T-helper 17 cell (primary cell): ENCODE results near the gene ANKS3. TPM values are rescaled to one million over a fixed set of nuclear protein-coding genes. Genes with fewer than 3 reads are reported as not detected.
A peak's percentile ranks its signal among the peaks of the same experiment; 100 is the strongest.

Source experiments
- ATAC-seq: fragments of 150-1000 bp; cut with Tn5 transposase; 2 replicates; pipeline ENCODE4 v1.10.0; 2021; ENCODE audit warnings: mild to moderate bottlenecking, moderate library complexity
- DNase-seq, 3 donors: peaks; one replicate each; pipeline versions ENCODE4 v3.0.0 to v3.0.0-alpha.2; 2020 to 2021
- H3K9me3 ChIP-seq: one replicate; pipeline ENCODE4 v1.7.0; 2013; ENCODE audit warnings: low read length, mild to moderate bottlenecking; ENCODE audit not compliant: control insufficient read depth, poor library complexity, severe bottlenecking
- H3K27ac Mint-ChIP-seq: one replicate; pipeline ENCODE4 v1.8.0; 2022; ENCODE audit warnings: mild to moderate bottlenecking, moderate library complexity, mixed read lengths
- H3K27me3 Mint-ChIP-seq: one replicate; pipeline ENCODE4 v1.8.0; 2022; ENCODE audit warnings: mixed read lengths
- H3K36me3 Mint-ChIP-seq: one replicate; pipeline ENCODE4 v1.8.0; 2022; ENCODE audit warnings: low read depth, mixed read lengths
- H3K4me1 Mint-ChIP-seq: one replicate; pipeline ENCODE4 v1.8.0; 2022; ENCODE audit warnings: mild to moderate bottlenecking, mixed read lengths
- H3K4me3 Mint-ChIP-seq: one replicate; pipeline ENCODE4 v1.8.0; 2022; ENCODE audit warnings: mild to moderate bottlenecking, moderate library complexity, mixed read lengths
- total RNA-seq, 4 donors: library from RNA in 2 of 4; stranded (reverse) in 2 of 4; gene quantifications; one replicate each; pipeline ENCODE4 v1.2.3 and lab custom pipeline; 2022 to 2026

ANKS3 gene
- total RNA-seq, 2 donors from 2014 or later = 15.6 to 20.0 TPM

- no peak for DNase-seq
- no peak overlapping the region for H3K27ac Mint-ChIP-seq
- H3K36me3 Mint-ChIP-seq = no peaks in the 10 kb centered on the region
- H3K4me3 Mint-ChIP-seq = peak overlapping the region; percentile 88
- H3K4me1 Mint-ChIP-seq = peaks cover 10% of the 10 kb centered on the region
- ATAC-seq = no peak
- H3K27me3 Mint-ChIP-seq = no peaks in the 10 kb centered on the region
- H3K9me3 ChIP-seq = no peaks in the 10 kb centered on the region
Observed at GRCh38 chr16:4694642-4695451, 39.2 kb downstream of the ANKS3 start.

DNA sequence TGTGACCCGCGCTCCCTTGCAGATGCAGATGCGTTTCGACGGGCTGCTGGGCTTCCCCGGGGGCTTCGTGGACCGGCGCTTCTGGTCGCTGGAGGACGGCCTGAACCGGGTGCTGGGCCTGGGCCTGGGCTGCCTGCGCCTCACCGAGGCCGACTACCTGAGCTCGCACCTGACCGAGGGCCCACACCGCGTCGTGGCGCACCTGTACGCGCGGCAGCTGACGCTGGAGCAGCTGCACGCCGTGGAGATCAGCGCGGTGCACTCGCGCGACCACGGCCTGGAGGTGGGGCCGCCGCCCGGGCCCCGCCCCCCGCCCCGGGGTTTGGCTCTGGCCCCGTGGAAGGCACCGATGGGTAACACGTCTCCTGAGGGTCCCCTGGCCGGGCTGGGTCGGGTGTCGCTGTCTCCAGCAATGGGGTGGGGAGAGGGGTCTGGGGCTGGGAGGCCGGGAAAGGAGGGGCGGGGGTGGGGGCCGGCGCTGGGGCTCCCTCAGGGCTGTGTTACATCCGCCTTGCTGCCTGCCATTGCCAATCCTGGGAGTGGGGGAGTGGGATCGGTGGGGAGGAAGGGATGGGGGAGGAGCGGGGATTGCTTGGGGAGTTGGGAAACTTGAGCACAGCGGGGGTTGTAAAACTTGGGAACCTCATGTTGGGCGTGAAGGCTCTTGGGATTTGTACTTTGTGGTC, 40.0 kb downstream of the ANKS3 start:
- peaks cover 10% of the 10 kb centered on the region for H3K4me1 Mint-ChIP-seq
- ATAC-seq (peak; percentile 55), DNase-seq (peak; percentile 52 to 54 (median 53))
- H3K27me3 Mint-ChIP-seq = no peaks in the 10 kb centered on the region
- H3K27ac Mint-ChIP-seq = no peak overlapping the region
- no peaks in the 10 kb centered on the region for H3K9me3 ChIP-seq
- H3K36me3 Mint-ChIP-seq = no peaks in the 10 kb centered on the region
- peak overlapping the region; percentile 88 for H3K4me3 Mint-ChIP-seq

DNA sequence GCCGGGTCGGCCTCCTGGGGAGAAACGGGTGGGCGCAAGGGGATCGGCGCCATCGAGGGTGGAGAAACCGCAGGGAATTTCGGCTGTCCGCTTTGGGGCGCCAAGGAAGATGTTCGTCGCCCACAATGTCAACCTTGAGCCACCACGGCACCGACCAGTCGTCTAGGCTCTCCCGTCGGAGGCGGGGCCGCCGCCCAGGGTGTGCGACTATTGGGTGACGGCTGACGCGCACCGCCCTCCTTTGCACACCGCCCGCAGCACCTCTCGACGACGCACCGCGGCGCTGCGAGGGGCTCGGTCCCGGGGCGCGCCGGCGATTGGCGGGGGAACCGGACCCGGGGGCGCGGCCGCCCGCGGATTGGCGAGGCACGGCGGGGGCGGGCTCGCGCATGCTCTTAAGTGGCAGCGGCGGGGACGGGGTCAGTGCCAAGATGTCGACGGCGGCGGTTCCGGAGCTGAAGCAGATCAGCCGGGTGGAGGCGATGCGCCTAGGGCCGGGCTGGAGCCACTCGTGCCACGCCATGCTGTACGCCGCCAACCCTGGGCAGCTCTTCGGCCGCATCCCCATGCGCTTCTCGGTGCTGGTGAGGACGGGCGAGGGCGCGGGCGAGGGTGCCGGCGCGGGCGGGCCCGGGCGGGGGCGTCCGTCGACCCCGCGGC, 40.6 kb downstream of the ANKS3 start, which contains the start of gene NUDT16L1:
TSS of gene NUDT16L1 (plus strand) at position 267 of the 660 bp plus-strand sequence. CDS start at position 432, 165 bp downstream.
- H3K4me1 Mint-ChIP-seq = peaks cover 10% of the 10 kb centered on the region
- no peaks in the 10 kb centered on the region for H3K27me3 Mint-ChIP-seq
- peak; percentile 95 for ATAC-seq
- peak within 1 kb of the TSS; percentile 88 for H3K4me3 Mint-ChIP-seq
- H3K27ac Mint-ChIP-seq = peak within 1 kb of the TSS; percentile 27
- no peaks in the 10 kb centered on the region for H3K9me3 ChIP-seq
- DNase-seq = peak; percentile 98
- H3K36me3 Mint-ChIP-seq = no peaks in the 10 kb centered on the region

DNA sequence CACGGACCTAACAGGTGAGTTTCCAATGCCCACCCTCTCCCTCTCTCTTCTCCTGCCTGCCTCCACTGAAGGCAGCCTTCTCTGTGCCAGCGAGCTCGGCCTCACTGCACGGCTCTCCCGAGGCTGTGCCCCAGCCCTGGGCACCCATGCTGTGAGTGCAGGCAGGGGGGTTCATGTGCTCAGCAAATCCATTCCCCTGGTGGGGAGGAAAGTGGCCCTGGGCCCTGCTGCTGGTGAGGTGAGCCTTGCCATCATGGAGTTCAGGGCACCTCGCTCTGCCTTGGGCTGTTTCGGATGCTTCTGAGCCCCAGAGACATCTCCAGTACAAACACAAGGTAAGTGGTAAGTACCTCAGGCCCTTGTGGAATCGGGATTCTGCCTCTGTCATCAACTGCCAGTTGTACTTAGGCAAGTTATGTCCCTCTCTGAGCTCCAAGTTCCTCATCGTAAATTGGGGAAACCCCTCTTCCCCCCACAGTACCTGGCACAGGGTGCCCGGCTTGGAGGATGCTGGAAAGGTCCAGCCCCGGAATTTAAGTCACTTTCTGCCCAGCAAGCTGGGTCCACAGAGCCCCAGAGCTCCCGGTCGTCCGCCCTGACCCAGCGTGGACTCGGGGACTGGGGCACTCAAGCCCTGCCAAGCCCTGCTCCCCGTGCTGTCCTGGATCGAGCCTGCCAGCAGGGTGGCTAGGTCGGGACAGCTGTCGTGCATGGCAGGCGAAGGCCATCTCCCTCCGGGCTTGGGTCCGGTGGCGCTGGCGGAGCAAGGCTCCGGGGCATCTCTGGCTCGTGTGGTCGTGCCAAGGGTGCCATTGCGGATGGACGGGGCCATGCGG, 41.4 kb downstream of the ANKS3 start:
- Mint-ChIP-seq H3K36me3 (no peaks in the 10 kb centered on the region), H3K27me3 (no peaks in the 10 kb centered on the region), H3K4me1 (peaks cover 10% of the 10 kb centered on the region), H3K27ac (peak overlapping the region; percentile 27), H3K4me3 (peak overlapping the region; percentile 88)
- DNase-seq = no peak
- H3K9me3 ChIP-seq = no peaks in the 10 kb centered on the region
- ATAC-seq = peak; percentile 1

- H3K4me3 Mint-ChIP-seq = no peak overlapping the region
- H3K9me3 ChIP-seq = no peaks in the 10 kb centered on the region
- DNase-seq (no peak), ATAC-seq (no peak)
- no peaks in the 10 kb centered on the region for H3K36me3 Mint-ChIP-seq
- peaks cover 10% of the 10 kb centered on the region for H3K4me1 Mint-ChIP-seq
- no peak overlapping the region for H3K27ac Mint-ChIP-seq
- no peaks in the 10 kb centered on the region for H3K27me3 Mint-ChIP-seq
Observed at GRCh38 chr16:4691666-4692412, 42.2 kb downstream of the ANKS3 start.

DNA sequence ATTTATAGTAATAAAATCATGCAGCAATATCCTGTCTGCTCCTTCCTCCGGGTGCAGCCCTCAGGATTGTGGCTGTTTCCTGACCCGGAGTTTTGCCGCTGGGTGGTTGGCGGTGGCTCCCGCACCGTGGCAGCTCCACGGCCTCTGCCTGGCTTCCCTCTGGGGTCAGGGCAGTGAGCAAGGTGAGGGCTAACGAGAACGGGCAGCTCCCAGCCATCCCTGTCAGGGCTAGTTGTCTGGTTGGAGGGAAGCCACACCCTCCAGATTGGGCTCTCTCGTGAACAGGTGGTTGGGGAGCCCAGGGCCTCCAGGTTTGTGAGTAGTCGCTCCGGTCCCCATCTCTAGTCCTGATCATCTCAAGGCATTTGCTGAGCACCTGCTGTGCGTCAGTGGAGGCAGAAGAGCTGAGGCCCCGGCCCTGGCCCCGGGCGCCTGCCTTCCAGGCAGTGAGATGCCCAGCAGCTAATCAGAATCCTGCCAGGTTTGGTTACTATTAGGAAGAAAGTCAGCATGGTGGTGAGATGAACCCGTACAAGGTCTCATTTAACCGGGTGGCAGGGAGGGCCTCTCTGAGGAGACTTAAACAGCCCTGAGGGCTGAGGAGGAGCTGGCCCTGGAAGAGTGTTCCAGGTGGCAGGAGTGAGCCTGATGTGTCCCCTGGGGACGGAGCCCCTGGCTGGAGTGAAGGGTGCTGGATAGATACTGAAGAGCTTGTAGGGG, 43.0 kb downstream of the ANKS3 start:
- no peak overlapping the region for H3K27ac Mint-ChIP-seq
- ATAC-seq = no peak
- no peaks in the 10 kb centered on the region for H3K9me3 ChIP-seq
- H3K4me3 Mint-ChIP-seq = peak overlapping the region; percentile 67
- H3K27me3 Mint-ChIP-seq = no peaks in the 10 kb centered on the region
- no peak for DNase-seq
- H3K4me1 Mint-ChIP-seq = peaks cover 8% of the 10 kb centered on the region
- no peaks in the 10 kb centered on the region for H3K36me3 Mint-ChIP-seq

GRCh38 chr16:4689864-4690704, 44.0 kb downstream of the ANKS3 start:
- H3K9me3 ChIP-seq = no peaks in the 10 kb centered on the region
- Mint-ChIP-seq H3K4me3 (no peak overlapping the region), H3K27ac (peak overlapping the region; percentile 16), H3K4me1 (peaks cover 8% of the 10 kb centered on the region), H3K27me3 (no peaks in the 10 kb centered on the region), H3K36me3 (peaks cover under 1% of the 10 kb centered on the region)
- ATAC-seq (no peak), DNase-seq (no peak)

DNA sequence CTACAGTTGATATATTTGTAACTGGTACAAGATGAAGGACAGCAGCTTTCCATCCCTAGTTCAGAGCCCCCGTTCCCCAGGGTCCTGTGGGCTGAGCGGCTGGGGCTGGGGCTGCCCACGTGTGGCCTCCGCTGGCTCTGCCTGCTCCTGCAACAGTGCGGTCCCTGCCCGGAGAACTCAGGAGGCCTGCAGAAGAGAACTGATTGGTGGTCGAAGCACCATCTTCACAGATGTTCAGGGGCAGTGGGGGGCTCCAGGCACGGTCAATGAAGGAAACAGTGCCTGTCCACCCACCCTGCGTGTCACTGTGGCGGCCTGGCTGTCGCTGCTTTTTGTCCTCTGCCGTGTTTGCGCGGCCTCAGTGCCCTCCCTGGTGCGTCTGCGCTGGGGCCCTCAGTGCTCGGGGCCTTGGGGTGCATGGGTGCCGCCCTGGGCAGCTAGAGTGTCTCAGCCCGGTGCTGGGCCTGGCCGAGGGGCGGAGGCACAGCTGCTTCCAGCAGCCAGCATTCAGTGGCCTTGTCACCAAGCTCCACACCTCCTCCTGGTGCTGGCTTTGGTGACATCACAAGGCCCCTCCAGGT, 44.9 kb downstream of the ANKS3 start:
- no peak for ATAC-seq
- no peaks in the 10 kb centered on the region for H3K27me3 Mint-ChIP-seq
- no peak overlapping the region for H3K4me3 Mint-ChIP-seq
- no peak overlapping the region for H3K27ac Mint-ChIP-seq
- H3K9me3 ChIP-seq = no peaks in the 10 kb centered on the region
- peaks cover 3% of the 10 kb centered on the region for H3K36me3 Mint-ChIP-seq
- DNase-seq = no peak
- H3K4me1 Mint-ChIP-seq = peaks cover 10% of the 10 kb centered on the region

DNA sequence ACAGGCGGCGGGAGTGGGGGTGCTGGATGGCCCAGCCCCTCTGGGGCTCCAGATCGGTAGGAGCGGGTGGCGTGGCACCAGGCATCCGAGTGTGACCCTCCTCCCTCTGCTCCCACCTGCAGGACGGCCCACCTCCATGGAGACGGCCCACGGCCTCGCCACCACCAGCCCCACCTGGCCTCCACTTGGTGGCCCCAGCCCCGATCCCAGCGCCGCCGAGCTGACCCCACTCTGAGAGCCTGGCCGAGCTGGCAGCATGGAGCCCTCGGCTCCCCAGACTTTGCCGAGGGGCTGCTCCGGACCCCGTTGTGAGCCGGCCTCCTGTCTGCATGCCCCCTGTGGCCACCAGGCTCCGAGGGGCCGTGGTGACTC, 45.4 kb downstream of the ANKS3 start:
- Mint-ChIP-seq H3K4me3 (no peak overlapping the region), H3K4me1 (peaks cover 10% of the 10 kb centered on the region), H3K36me3 (peaks cover 3% of the 10 kb centered on the region), H3K27me3 (no peaks in the 10 kb centered on the region), H3K27ac (no peak overlapping the region)
- DNase-seq (no peak), ATAC-seq (no peak)
- H3K9me3 ChIP-seq = no peaks in the 10 kb centered on the region

DNA sequence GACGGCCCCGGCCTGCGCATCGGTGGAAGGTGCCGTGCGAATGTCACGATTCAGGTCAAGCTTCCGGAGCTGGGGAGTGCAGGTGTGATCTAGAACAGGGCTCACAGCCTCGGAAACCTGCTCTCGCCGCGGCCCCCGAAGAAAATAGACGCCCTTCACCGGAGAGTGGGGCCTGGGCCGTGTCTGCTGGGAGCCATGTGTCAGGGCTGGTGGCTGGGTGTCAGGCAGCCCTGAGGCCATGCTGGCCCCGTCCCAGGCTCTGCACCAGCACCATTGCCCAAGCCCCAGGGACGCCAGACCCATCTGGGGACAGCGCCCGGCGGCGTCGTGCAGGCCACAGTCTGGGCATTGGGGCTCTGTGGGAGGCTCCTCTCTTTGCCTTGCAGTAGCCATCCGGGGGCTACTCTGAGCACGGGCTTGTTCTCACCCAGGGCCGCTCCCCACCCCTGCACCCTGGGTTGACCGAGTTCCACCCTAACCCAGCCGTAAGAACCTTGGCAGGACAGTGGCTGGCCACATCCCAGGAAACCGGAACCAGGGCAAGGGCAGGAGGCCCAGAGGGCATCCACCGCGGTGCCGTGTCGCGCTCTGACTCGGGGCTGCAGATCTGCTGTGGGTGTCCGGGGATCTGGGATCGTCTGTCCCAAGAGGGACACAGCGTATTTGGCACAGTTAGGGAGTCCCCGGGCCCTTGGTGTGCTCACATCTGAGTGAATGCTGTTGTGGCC, 46.0 kb downstream of the ANKS3 start:
- DNase-seq (peak in 1 of 3 donors; percentile 4), ATAC-seq (no peak)
- no peak overlapping the region for H3K4me3 Mint-ChIP-seq
- H3K9me3 ChIP-seq = no peaks in the 10 kb centered on the region
- peaks cover 3% of the 10 kb centered on the region for H3K36me3 Mint-ChIP-seq
- peaks cover 10% of the 10 kb centered on the region for H3K4me1 Mint-ChIP-seq
- H3K27ac Mint-ChIP-seq = no peak overlapping the region
- H3K27me3 Mint-ChIP-seq = no peaks in the 10 kb centered on the region
